ENCODE results near the gene SERPINI2. TPM values are rescaled to one million over a fixed set of nuclear protein-coding genes. Genes with fewer than 3 reads are reported as not detected.

The SERPINI2 gene
- total RNA-seq, 4 donors from 2014 or later: 2.4 to 5.0 (median 2.8) TPM; not detected in 1

- Histone ChIP-seq H3K4me3 (no peak overlapping the region), H3K27ac (no peak overlapping the region), H3K9me3 (no peaks in the 10 kb centered on the region), H3K36me3 (no peaks in the 10 kb centered on the region), H3K27me3 (no peaks in the 10 kb centered on the region), H3K4me1 (no peaks in the 10 kb centered on the region)
- no peak for DNase-seq
- TF ChIP-seq POLR2A (IDR thresholded peaks at IDR 0.05): no peak
- TF ChIP-seq CTCF (IDR thresholded peaks at IDR 0.05): no peak
Observed at GRCh38 chr3:167483708-167484475, 10.1 kb upstream of the SERPINI2 start.

DNA sequence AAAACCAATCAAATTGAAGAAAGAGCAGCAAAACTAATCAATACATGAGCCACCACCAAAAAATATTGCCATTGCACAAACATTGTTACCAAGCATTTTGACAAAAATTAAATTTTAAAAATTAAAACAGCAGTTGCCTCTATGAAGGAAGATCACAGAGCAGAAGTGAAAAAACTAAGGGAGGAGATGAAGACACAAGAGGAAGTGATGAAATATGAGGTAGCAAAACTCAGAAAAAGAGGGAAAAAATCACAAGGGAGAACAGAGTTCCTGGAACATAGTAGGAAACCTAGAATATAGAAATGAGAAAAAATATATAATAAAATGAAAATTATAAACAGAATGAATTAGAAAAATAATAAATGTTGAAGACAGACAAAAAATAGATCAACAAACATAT is 7.3 kb upstream of the SERPINI2 start:
- Histone ChIP-seq H3K4me1 (no peaks in the 10 kb centered on the region), H3K4me3 (no peak overlapping the region), H3K9me3 (no peaks in the 10 kb centered on the region), H3K27ac (no peak overlapping the region), H3K27me3 (no peaks in the 10 kb centered on the region), H3K36me3 (no peaks in the 10 kb centered on the region)
- TF ChIP-seq CTCF (IDR thresholded peaks at IDR 0.05) (no peak), POLR2A (IDR thresholded peaks at IDR 0.05) (no peak)
- DNase-seq: no peak

DNA sequence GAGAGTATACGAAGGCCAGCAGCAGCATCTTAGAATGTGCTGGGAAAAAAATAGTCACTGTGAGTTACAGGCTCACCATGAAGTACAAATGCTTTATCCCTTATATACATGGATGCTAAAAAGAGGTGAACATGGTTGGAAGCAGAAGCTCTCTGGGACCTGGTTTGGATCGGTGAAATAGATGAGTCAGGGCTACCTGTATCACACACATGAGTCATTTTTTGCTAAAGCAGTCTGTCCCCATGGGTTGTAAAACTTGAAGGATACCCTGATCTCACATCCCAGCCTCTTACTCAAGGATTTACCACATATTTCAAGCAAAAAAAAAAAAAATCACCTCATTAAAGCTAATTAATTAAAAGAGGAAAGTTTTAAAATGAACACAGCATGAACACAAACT is 6.9 kb upstream of the SERPINI2 start:
- H3K27ac ChIP-seq: no peak overlapping the region
- no peaks in the 10 kb centered on the region for H3K36me3 ChIP-seq
- DNase-seq: no peak
- TF ChIP-seq CTCF (IDR thresholded peaks at IDR 0.05): no peak
- no peaks in the 10 kb centered on the region for H3K9me3 ChIP-seq
- no peak overlapping the region for H3K4me3 ChIP-seq
- no peaks in the 10 kb centered on the region for H3K27me3 ChIP-seq
- no peaks in the 10 kb centered on the region for H3K4me1 ChIP-seq

GRCh38 chr3:167469381-167469780 is 4.5 kb downstream of the SERPINI2 start:
- Histone ChIP-seq H3K36me3 (no peaks in the 10 kb centered on the region), H3K4me1 (no peaks in the 10 kb centered on the region), H3K27me3 (no peaks in the 10 kb centered on the region), H3K4me3 (no peak overlapping the region), H3K27ac (no peak overlapping the region), H3K9me3 (no peaks in the 10 kb centered on the region)
- TF ChIP-seq POLR2A (IDR thresholded peaks at IDR 0.05) (no peak), CTCF (IDR thresholded peaks at IDR 0.05) (no peak)
- DNase-seq: no peak

DNA sequence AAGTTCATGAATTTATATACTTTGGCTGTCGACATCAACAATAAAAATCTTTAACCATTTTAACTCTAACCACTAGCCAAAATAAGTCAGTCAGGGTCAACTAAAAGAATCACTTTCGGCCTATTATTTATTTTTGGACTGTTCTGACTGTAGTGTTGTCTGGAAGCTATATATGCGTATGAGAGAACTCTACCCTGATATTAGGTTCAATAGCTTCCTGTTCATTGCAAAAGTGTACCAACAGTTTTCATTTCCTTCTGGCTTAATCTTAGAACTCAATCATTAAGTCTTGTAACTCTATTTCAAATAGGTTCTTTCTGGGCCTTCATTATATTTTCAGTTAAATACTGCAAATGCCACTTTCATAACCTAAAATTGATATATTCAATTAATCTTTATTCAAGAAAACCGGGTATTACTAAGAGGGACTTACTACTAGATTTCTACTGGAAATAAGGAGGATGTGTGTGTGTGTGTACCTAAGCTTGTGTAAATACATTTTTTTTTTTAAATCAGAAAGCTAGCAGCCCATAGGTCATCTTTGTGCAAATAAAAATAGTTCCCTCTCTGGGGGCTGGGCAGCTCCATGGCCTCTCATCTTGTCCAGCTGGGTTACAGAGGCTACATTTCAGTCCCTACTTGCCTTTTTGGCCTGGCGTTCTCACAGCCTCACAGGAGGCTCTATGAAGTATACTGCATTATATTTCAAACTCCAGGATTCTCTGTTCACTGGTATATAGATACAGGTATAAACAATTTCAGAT is 5.8 kb downstream of the SERPINI2 start:
- no peak for DNase-seq
- no peak overlapping the region for H3K27ac ChIP-seq
- H3K9me3 ChIP-seq: no peaks in the 10 kb centered on the region
- H3K4me3 ChIP-seq: no peak overlapping the region
- no peaks in the 10 kb centered on the region for H3K27me3 ChIP-seq
- H3K36me3 ChIP-seq: no peaks in the 10 kb centered on the region
- H3K4me1 ChIP-seq: no peaks in the 10 kb centered on the region
- no peak for TF ChIP-seq CTCF (IDR thresholded peaks at IDR 0.05)
- no peak for TF ChIP-seq POLR2A (IDR thresholded peaks at IDR 0.05)

All from Peyer's patch (tissue), 4 donors.